ENCODE results near the gene CACNA1G.

- TF ChIP-seq EZH2 (IDR thresholded peaks at IDR 0.05; ENCODE audit: low read length) (no peak), CTCF (optimal IDR thresholded peaks at IDR 0.05 in 1 of 3, IDR thresholded peaks at IDR 0.05 in 1 of 3, conservative IDR thresholded peaks at IDR 0.05 in 1 of 3; ENCODE audit: extremely low read depth in 1 of 3, insufficient read depth in 2 of 3, low read length in 3 of 3) (no peak)
Observed at GRCh38 chr17:50587571-50587970, 27.1 kb downstream of the CACNA1G start.
